HG02938 (cell line): ENCODE measurements around the gene PHF13.
"Not testable (repeated sequence)": the region's sequence is repeated elsewhere in the genome, so short reads cannot be mapped to it uniquely, and the experiment has no call there.

ENCODE experiments used
- ATAC-seq: cut with Tn5 transposase; IDR thresholded peaks from one replicate; pipeline ENCODE4 v1.9.1; 2021; ENCODE audit warnings: mild to moderate bottlenecking, moderate library complexity; ENCODE audit not compliant: unreplicated experiment

PHF13 gene

DNA sequence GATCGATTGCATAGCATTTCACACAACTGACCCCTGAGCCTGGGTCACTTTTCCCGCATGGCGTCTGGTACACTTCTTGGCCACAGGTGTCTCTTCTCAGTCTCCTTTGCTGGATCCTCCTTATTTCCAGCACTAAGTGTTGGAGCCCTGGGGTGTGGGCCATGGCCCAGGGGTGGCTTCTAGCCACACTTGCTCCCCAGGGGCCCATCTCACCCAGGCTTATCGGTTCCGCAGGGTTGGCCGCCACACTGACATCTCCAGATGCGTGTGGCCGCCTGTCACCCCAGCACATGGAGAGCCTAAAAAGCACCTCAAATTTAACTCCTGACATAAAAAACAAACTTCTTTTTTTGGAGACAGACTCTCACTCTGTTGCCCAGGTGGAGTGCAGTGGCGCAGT is 13.5 kb downstream of the PHF13 start:
- ATAC-seq, result no peak

DNA sequence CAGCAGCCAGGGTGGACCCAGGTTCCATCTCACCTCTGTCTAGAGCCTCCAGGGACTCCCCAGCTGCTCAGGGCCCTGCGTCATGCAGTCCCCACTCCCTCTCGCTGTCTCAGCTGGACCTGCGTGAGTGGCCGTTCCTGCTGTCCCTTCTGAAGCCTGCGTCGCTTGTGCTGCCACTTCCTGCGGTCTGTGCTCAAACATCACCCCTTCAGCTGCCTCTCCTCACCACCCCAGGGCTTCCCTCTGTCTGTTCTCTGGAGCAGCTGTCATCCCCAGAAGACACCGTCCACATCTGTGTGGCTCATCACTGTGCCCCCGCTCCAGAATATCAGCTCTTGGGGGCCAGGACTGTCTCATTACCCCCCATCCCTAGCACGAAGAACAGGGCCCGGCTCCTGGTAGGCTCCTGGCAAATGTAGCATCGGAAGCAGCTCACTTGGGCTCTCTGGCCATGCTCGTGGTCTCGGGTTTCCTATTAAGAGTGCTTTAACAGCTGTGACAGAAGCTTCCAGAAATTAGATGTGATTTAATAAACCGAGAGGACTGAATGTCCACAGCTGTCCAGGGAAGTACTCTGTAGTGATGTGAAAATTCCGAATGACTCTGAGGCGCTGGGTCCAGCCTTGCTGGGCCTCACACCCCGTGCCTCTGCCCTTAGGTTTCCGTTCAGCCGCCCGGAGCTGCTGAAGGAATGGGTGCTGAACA is 14.5 kb downstream of the PHF13 start:
- ATAC-seq, result no peak

DNA sequence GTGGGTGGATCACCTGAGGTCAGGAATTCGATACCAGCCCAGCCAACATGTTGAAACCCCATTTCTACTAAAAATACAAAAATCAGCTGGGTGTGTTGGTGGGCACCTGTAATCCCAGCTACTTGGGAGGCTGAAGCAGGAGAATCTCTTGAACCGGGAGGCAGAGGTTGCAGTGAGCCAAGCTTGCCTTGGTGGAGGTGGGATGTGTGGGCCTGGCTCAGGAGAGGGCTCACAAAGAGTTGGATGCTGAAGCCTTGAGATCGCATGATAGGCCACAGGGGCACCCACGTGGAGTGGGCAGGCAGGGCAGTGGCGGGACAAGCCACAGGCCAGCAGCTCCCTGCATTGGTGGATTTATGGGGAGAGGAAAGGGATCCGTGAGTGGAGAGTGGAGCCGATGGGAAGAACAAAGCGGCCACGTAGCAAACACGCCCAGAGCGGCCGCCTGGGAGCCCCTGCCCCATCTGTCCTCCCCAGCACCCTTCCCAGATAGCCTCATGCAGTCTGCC is 15.5 kb downstream of the PHF13 start:
- ATAC-seq, result no peak

DNA sequence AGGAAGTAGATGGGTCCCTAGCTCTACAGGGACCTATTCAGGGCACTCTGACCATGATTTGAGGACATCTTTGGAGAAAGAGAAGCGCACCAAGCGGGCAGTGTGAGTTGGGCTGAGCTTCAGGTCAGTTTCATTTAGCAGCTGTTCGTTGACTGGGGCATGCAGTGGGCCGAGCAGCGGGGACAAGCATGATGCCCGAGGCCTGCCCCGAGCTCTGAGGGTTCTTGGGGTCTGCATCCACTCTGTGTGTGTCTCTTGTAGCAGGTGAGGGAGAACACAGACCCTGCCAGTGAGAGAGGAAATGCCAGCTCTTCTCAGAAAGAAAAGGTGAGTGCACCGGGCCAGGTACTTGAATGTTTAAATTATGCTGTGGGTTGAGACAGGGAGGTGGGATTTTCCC is 16.5 kb downstream of the PHF13 start:
- no peak for ATAC-seq

DNA sequence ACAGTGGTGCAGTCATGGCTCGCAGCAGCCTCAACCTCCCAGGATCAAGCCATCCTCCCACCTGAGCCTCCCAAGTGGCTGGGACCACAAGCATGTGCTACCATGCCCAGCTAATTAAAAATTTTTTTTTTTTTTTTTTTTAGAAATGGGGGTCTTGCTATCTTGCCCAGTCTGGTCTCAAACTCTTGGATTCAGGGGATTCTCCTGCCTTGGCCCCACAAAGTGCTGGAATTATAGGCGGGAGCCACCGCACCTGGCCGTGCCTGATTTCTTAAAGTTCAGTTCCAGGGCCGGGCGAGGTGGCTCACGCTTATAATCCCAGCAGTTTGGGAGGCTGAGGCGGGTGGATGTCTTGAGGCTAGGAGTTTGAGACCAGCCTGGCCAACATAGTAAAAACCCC is 17.5 kb downstream of the PHF13 start:
- no peak for ATAC-seq

DNA sequence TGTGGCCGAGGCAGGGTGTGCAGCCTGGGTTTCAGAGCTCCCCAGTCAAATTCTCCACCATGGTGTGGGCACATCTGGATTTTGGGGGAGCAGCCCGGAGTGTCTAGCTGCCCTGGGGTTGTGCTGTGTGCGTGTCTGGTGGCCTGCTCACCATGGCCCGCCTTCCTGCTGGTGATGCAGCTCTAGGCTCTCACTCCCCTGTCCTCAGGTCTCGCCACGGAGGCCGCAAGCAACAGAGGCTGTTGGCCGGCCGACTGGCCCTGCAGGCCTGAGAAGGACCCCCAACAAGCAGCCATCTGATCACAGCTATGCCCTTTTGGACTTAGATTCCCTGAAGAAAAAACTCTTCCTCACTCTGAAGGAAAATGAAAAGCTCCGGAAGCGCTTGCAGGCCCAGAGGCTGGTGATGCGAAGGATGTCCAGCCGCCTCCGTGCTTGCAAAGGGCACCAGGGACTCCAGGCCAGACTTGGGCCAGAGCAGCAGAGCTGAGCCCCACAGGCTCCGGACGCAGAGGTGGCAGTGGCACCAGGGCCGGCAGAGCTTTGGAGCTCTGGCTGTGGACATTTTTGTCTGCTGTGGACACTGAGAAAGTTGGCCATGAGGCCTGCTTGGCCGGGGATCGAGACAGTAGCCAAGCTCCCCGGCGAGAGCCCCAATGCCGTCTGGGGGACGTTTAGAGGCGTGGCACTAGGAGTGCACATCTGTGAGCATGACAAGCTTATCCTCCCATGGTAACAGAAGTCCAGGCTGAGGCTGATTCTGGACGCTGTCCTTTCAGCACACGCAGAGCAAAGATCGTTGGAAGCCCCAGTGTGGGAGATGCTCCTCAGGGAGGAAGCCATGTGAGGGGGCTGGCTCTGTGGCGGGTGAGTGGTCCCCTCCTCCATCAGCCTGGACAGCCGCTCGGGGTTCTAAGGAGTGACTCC is 19.3 kb downstream of the PHF13 start:
- ATAC-seq, result no peak

DNA sequence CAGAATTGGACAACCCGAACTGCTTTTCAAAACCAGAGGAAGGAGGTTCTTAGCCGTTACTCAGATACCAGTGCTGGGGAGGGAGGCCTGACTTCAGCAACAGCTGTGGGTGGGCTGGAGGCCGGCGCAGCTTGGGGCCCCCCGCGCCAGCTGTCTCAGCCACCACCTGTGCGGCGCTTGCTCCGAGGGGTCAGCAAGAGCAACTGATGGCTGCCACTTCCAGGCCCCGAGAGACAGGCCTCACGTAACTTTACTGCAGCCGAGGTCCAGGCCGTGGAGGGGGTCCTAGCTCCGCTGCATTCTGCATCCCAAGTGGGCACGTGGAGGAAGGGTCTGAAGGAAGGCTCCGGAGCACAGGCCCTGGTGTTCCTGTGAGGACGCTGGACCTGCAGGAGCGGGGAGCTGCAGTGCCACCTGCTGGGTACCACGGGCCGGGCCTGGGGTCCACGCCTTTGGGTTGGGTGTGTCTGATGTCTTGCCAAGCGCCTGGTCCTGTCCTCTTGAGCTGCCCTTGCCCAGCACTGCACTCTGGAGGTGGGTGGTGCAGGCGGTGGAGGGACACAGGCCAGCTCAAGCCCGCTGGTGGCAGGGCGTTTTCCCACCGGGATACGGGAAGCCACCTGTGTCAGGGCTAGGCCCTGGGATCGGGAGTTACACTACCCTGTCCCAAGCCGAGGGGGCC is 21.0 kb downstream of the PHF13 start:
- ATAC-seq, result no peak

DNA sequence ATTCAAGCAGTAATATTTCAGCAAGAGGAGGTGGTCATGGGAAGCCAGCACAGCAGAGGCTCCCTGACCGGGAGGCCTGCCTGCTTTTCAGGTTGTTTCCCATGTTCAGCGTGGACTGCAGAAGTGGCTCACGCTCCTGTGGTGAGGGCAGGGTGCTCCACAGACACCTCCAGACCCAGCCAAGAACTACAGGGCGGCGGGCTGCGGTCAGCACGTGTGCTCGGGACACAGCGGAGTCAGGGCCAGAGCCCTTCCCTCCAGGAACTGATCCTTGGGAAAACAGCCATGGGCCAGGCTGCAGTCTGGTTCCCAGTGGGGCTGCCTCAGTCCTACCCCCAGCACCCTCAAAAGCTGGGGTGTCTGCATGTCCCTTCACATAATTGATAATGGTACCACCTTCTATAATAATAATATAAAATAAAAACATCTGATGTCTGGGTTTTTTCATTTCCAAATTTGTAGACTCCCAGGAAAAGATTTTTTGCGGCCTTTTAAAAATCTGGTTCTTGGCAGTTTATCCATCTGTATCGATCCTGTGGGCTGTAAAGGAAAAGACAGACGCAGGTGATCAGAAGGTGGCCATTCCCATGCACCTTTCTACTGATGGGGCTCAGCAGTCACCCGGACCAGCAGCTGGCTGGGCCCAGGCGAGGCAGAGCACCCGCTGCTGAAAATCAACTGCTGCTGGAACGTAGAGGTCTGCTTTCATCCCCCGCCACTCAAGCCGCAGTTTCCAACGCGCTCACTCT is 21.8 kb downstream of the PHF13 start:
- no peak for ATAC-seq

DNA sequence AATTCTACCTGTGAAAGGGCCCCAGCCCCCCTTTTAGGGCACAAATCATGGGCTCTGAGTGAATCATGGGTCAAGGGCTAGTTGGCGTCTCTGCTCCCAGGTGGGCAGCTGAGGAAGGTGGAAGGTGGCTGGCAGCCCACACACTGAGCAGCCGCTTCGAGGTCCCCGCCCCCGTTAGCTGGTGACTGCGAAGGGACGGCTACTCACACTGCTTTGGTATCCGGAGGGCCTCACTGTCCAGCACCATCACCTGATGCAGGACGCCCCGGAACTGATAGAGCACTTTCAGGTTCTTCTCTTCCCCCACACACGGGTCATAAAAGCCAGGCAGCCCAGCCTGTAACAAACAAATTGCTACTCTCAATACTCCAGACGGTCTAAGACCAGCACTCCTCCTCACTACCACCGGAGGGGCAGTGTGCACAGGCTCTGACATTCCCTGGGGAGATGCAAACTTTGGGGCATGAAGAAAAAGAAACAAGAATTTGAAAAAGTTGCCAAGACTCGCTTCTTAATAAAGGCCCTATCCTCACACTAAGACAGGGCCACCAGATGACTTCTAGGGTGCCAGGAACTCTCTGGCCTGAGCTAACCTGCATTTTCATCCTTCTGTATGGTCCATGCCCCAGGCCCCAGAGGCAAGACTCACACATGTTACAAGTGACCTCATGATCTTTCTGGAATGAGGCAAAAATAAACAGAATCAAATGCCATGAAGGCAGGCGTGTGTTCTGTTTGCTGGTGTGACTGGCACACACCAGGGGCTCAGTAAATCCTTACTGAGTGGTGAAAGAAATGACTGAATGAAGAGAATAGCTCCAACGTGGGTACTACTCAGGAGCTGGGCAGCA is 22.6 kb downstream of the PHF13 start:
- ATAC-seq, result no peak

DNA sequence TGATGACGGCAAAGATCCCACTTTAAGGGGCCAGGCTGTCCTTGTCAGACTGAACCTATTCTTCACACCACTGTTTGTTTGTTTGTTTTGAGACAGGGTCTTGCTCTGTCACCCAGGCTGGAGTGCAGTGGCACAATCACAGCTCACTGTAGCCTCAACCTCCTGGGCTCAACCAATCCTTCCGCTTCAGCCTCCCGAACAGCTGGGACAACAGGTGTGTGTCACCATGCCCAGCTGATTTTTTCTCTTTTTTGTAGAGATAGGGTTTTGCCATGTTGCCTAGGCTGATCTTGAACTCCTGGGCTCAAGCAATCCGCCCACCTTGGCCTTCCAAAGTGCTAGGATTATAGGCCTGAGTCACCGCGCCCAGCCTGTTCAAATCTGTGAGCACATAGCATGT is 23.2 kb downstream of the PHF13 start:
- ATAC-seq, result not testable (repeated sequence)

DNA sequence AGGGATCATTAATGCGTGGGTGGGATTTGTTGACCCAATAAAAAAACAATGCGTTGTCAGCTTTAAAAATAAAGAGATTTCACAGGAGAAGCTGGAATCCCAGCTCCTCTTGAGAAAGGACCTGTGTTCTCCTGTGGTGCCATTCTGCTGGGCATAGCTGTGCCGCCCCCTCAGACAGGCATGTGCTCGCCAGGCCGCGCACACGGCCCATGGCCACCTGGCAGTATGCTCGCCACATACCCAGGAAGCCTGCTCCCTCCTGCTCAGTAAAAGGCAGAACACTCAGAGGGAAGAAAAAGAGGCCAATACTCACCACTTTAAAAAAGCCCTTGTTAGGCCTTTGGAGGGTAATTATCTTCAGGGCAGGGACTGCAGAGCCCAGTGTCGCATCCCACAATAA is 24.2 kb downstream of the PHF13 start:
- ATAC-seq, result no peak

DNA sequence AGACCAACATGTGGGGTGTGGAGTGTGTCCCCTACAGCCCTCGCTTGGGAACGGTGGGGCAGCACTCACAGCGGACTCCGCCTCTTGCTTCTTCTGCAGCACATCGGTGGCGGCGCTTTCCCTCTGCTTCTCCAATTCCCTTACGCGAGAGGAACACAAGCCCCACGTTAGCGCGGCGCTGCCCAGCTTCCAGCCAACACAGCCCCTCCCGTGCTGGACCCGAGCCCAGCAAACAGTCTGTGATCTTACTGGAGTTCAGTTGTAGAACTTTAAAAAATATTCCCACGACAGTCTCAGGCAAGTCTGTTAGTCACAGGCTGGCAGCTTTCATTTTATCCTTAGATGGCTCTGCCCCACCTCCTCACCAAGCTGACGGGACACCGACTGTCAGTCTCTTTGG is 24.7 kb downstream of the PHF13 start:
- ATAC-seq, result no peak

DNA sequence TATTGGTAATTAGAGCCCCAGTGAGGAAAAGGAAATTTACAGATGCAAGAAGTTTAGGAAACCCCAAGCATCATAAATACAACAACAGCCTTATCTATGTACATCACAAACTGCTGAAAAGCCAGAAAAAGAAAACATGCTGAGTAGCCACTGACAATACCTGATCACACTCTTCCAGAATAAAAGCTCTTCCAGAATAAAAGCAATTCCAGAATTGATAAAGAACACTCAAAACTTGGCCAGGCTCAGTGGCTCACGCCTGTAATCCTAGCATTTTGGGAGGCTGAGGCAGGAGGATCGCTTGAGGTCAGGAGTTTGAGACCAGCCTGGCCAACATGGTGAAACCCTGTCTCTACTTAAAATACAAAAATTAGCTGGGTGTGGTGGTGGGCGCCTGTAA is 27.3 kb downstream of the PHF13 start:
- ATAC-seq, result not testable (repeated sequence)

DNA sequence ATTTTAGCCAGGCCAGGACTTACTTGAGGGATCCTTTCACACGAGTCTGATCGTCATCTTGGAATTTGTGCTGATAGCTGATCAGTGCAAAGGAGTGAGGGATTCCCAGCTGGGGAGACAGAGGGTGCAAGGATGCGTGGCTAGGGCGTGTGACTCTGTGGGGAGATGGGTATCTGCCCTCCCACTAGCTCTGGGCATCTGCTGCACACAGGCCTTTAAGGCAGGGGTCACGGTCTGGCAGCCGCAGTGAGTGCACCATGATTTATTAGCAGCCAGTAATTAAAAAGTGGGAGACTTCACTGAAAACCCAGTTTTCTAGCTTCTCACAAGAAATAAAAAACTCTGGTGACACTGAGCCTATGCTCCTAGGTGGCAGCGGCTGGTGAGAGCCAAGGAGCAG is 31.5 kb downstream of the PHF13 start:
- no peak for ATAC-seq

DNA sequence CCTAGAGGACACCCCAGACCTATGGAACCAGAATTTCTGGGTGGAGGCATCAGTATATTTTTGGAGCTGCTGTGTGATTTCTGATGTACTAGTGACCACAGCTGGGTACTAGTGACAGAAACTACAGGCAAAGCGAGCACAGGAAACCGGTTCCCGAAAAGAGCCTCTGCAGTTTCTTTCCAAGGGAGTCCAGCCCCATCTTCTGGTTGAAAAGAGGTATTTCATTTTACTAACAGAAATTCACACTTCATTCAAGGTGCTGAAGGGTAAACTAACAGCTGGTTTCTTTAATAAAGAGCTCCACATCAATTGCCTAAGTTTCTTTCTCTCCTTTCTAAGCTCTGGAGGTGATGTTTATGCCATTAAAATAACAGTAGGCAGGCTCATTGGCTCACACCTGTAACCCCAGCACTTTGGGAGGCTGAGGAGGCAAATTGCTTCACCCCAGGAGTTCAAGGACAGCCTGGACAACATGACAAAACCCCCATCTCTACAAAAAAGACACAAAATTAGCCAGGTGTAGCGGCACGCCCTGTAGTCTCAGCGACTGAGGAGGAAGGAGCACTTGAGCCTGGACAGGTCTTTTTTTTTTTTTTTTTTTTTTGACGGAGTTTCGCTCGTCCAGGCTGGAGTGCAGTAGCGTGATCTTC is 33.1 kb downstream of the PHF13 start:
- ATAC-seq, result no peak

DNA sequence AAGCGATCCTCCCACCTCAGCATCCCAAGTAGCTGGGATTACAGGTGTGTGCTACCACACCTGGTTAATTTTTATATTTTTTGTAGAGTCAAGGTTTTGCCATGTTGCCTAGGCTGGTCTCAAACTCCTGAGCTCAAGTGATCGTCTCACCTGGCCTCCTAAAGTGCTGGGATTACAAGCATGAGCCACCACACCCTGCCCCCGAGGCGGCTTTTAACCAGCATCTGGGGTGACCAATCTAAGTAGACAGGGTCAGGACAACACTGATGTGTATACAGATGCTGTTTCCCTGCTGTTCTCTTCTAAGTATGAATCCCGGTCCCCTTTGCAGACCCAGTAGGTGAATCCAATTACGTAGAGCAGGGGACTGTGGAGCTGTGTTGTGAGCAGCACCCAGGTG is 35.0 kb downstream of the PHF13 start:
- no peak for ATAC-seq

DNA sequence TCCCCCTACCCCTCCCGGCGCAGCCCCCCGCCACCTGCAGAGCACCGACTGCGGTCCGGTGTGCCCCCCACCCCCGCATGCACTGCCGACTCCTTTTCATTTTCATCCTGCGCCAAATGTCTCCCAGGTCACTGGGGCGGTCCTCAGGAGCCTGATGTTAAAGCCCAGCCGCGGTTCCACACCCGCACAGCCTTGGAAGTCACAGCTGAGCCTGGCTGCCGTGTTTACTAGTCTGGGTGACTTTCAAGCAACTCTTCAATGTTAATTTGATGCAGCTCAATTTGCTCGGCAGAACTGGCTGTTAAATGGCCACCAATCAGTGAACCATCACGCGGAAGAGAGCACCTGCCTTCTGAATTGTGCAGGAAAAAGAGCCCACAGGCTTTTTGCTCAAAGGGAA is 38.4 kb downstream of the PHF13 start:
- ATAC-seq, result no peak

DNA sequence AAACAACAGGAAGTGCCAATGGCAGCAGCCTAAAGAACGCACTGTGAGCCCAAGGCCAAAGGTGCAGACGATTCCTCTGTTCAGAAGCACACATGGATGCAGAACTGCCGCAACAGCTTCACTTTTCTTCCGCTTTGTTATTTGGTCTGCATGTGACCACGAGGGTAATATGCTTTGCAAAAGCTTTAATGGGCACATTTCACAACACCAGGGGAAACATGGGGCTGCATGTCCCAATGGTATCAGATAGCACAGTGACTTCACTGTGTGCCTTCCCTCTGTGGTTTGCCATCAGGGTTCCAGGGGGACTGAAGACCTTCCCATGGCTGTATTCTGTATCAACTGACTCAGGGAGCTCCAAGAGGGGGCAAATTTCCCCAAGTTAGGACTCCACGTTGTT is 39.5 kb downstream of the PHF13 start:
- no peak for ATAC-seq
